A172 (cell line): ENCODE data around the gene MPO. TPM values are rescaled to one million over a fixed set of nuclear protein-coding genes. Genes with fewer than 3 reads are reported as not detected.
A peak's percentile ranks its signal among the peaks of the same experiment; 100 is the strongest.

Experiments
- DNase-seq: peaks from one replicate; pipeline ENCODE4 v3.0.0-alpha.2; 2015; ENCODE audit warnings: low spot score
- total RNA-seq: library from RNA; depleted of rRNA; stranded (reverse); fragments of >200 nt; shearing (Covaris generic); gene quantifications from 2 replicates; pipeline ENCODE4 v1.2.3, GENCODE V29; 2014

MPO gene
- total RNA-seq, 1 experiment from 2014 or later: not detected

- no peak for DNase-seq
Observed at GRCh38 chr17:58265902-58266875, 14.5 kb downstream of the MPO start.

- no peak for DNase-seq
Observed at GRCh38 chr17:58265271-58265670, 15.5 kb downstream of the MPO start.

DNA sequence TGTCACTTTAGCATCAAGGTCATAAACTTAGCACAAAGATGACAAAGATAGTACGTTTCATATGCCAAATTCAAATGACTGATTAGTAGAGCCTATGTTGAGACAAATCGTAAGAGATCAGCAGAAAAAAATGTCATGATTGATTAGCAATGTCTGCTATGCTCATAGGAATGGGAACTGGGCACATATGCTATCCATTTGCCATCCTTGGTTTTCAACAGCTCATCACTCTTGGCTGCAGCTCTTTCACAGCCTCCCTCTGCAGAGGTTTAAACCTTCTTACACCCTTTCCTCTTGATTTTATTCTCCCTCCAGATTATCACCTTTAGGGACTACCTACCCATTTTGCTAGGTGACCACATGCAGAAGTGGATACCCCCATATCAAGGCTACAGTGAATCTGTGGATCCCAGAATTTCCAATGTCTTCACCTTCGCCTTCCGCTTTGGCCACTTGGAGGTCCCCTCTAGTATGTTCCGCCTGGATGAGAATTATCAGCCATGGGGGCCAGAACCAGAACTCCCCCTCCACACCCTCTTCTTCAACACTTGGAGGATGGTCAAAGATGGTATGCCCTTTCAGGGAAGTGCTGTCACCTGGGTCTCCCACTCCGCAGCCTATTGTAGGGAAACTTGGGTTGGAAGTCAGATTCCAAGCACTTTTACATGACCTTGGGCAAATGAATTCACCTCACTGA, 16.2 kb downstream of the MPO start:
- no peak for DNase-seq

- no peak for DNase-seq
Observed at GRCh38 chr17:58263773-58264172, 17.0 kb downstream of the MPO start.

- no peak for DNase-seq
Observed at GRCh38 chr17:58262149-58262548, 18.6 kb downstream of the MPO start.

DNA sequence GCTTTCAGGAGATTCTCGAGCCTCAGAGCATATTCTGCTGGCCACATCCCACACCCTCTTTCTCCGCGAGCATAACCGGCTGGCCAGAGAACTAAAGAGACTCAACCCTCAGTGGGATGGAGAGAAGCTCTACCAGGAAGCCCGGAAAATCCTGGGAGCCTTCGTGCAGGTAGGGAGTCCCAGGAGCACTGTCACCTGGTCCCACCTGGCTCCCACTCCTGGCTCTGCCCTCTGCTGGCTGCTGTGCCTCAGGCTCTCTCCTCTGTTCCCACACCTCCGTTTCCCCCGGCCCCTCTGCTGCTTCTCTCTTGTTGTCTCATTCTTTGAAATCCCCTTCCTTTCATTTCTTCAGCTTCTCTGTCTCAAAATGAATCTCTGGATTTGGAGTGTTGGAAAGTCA, 25.9 kb downstream of the MPO start:
- DNase-seq: no peak

DNA sequence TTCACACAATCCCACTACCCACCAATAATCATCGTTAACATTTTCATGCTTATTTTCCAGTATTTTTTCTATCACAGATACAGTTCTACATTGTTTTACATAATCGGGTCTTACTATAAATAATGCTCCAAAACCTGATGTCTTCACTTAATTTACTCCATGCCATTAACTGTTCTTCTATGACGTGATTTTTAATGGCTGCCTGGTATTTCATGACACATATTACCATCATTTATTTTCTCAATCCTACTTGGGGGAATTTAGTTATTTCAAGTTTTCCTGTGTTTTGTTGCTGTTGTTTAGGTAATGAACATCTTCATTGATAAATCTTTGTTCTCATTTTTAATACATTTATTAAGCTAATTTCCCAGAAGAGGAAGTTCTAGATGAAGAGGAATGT, 27.7 kb downstream of the MPO start:
- no peak for DNase-seq

GRCh38 chr17:58252141-58252540, 28.6 kb downstream of the MPO start:
- DNase-seq: no peak

GRCh38 chr17:58250344-58251011, 30.3 kb downstream of the MPO start:
- no peak for DNase-seq

DNA sequence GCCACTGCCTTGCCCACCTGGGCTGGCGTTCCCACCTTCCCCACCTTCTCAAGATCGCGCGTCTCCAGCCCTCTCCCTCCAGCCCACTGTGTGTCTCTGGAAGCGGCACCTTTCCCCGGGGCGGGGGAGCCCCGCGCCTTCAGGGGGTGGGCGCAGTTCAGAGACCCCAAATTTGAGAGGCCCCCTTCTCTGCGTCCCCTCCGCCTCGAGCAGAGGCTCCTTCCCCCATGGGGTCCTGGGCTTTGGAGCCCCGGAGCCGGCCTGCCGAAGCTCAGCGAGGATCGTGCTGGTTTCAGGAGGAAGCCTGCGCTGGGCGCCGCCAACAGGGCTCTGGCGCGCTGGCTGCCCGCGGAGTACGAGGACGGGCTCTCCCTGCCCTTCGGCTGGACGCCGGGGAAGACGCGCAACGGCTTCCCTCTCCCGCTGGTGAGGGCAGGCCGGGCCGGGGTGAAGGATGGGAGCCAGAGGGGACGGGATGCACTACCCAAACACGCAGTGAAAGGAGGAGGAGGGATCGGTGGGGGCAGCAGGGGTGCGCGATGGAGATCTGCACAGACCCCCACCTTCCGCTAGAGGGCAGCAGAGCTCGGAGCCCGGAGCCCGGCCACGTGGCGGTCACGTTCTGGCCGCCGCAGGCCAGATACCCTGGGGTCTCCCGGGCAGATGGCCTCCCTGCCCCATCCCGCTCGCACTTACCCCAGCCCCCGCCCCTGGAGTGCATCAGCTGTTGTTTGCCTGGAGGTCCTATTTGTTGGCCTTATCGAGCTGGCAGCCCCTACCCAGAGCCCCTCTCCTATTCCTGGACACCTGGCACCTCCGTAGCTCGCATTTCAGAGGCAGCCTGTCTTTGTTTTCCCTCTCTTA, 31.2 kb downstream of the MPO start:
- peak; percentile 28 for DNase-seq

DNA sequence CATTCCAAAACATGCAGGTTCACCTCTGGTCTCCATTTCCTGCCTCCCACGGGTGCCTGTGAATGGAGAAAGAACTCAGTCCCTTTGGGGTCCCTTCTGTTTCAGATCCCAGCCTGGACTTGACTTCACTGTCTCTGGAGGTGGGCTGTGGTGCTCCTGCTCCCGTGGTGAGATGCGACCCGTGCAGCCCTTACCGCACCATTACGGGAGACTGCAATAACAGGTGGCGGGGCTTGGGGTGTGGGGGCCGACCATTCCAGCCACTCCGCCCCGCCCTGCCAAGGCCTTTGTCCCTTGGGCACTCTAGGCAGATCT, 31.8 kb downstream of the MPO start:
- no peak for DNase-seq

GRCh38 chr17:58247511-58248363, 33.0 kb downstream of the MPO start:
- DNase-seq: no peak

DNA sequence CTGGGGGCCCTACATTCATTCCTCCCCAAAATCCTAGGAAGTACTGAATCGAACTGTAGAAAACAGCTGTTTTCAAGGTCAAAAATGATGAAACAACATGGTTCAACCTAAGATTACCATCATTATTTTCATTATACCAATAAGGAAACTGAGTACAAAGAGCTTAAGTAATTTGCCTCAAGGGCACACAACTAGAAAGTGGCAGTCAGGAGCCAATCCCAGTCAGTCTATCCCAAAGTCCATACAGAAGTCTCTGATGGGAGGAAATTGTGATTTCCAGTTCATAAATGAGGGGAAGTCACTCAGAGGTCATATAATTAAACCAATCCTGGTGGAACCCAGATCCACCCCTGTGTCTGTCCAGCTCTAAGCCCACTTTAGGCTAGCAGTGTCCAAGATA, 34.0 kb downstream of the MPO start:
- DNase-seq: no peak

DNA sequence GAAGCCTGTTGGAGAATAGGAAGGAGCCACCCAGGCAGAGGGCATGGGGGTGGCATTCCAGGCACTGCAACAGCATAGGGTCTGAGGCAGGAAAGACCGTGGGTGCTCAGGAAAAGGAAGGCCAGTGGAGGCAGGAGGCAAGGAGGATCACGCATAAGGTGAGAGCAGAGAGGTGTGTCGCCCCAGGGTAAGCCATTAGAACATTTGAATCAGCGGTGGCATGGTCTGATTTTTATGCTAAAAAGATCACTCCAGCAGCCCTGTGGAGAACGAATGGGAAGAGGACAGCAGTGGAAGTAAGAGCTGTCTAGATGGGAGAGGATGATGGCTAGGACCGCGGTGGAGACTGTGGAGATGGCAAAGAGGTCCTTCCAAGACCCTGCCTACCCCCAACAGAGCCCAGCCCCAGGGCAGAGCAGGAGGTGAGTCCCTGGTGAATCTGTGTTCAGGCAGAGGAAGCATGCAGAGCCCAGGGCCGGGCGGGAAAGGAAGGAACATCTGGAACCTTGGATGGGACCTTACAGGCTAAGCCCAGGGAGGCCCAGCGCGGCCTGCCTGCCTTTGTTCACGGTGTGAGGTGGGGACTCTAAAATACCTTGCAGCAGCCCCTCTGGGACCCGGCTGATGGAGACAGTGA, 34.5 kb downstream of the MPO start:
- DNase-seq: no peak

DNA sequence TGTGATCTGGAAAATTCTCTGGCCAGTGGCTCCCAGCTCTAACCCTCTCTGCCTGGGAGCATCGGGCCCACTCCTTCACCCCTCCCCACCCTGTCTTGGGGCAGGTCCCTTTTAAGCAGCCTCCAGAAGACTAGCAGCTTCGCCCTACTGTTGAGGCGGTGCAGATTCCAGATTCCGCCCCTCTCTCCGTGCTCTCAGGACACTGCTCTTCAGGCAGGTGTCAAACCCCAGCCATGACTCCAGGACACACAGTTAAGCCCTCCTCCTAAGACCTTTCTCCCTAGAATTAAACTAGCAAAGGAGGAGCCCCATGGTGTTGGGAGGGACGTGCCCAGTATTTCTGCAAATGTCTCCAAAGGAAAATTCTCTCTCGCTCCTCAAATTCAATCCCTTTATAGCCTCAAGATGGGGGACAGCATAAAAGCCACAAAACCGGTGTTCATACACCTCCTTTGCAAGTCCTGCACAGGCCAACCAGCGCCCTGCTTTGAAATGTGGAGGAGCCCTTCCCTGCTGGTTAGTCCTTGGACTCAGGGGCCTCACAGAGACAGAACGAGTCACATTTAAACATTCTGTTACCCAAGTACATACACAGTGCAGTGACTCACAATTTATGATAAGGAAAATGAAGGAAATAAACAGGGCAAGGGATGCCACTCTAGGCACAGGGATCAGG, 35.2 kb downstream of the MPO start:
- DNase-seq: no peak

- no peak for DNase-seq
Observed at GRCh38 chr17:58244963-58245362, 35.8 kb downstream of the MPO start.

GRCh38 chr17:58242171-58242784, 38.5 kb downstream of the MPO start:
- peak; percentile 19 for DNase-seq

DNA sequence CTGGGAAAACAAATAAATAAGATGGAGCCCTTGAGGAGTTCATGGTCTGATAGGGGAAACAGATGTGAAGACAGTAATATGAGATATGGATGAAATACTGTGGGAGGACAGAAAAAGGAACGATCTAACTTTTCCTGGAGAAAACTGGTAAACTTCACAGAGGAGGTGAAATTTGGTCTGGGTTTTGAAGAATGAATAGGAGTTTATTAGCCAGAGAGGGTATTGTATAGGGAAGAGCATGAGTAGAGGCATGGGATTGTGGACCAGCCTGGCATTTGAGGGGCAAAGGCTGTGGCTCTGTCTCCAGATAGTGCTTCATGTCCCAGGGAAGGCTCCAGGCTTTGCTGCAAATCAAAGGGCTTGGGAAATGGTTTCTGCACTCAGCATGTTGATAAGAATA, 40.7 kb downstream of the MPO start:
- no peak for DNase-seq

GRCh38 chr17:58238147-58238634, 42.5 kb downstream of the MPO start, which contains the start of gene LPO:
Gene LPO, plus strand, starts transcription at chr17:58238584. Its CDS starts 4,396 bp downstream, at chr17:58242980.
- no peak for DNase-seq
